Caco-2 (cell line): ENCODE results near the gene DPYSL5. TPM values are rescaled to one million over a fixed set of nuclear protein-coding genes. Genes with fewer than 3 reads are reported as not detected.

Source experiments
- BruUV-seq: library from RNA; stranded (reverse); fragments of 400-500 nt; replicated peaks from 2 replicates; lab custom pipeline; 2021; lab: Mats Ljungman, UMichigan
- CTCF ChIA-PET: fragments of 300-600 bp; sonication (Branson Sonifier 250); formaldehyde crosslinking; loops from one replicate; lab custom pipeline; 2022; ENCODE audit warnings: antibody characterized with exemption; lab: Charles Lee
- POLR2A ChIA-PET: fragments of 300-600 bp; sonication (Branson Sonifier 250); formaldehyde crosslinking; loops from one replicate; lab custom pipeline; 2022; ENCODE audit warnings: antibody characterized with exemption; lab: Charles Lee
- DNase-seq, 2 experiments: peaks; one replicate each; pipeline versions ENCODE4 v3.0.0 to v3.0.0-alpha.2; 2020 to 2022
- H3K27me3 ChIP-seq: replicated peaks from 2 replicates; pipeline ENCODE4 v1.6.0; 2011; ENCODE audit warnings: low read length; ENCODE audit not compliant: control insufficient read depth, insufficient read depth
- H3K36me3 ChIP-seq: 2 replicates; pipeline ENCODE4 v1.5.1; 2011; ENCODE audit warnings: low read length; ENCODE audit not compliant: control insufficient read depth, insufficient read depth
- H3K4me1 ChIP-seq: fragments of 250-450 bp; sonication (Bioruptor Pico); 2 replicates; pipeline ENCODE4 v1.5.1; 2020; ENCODE audit warnings: mild to moderate bottlenecking
- H3K4me3 ChIP-seq: 2 replicates; pipeline ENCODE4 v1.5.1; 2011; ENCODE audit warnings: low read depth, mild to moderate bottlenecking, control low read depth, low read length
- H3K9me3 ChIP-seq: fragments of 250-450 bp; sonication (Bioruptor Pico); 2 replicates; pipeline ENCODE4 v1.5.1; 2020; ENCODE audit warnings: mild to moderate bottlenecking, moderate library complexity
- H3K27ac Mint-ChIP-seq: one replicate; pipeline ENCODE4 v1.8.0; 2022; ENCODE audit warnings: mixed read lengths; ENCODE audit not compliant: unreplicated experiment
- H3K27me3 Mint-ChIP-seq: one replicate; pipeline ENCODE4 v1.8.0; 2022; ENCODE audit warnings: mixed read lengths; ENCODE audit not compliant: insufficient read depth, unreplicated experiment
- H3K36me3 Mint-ChIP-seq: one replicate; pipeline ENCODE4 v1.8.0; 2022; ENCODE audit warnings: mild to moderate bottlenecking, mixed read lengths; ENCODE audit not compliant: insufficient read depth, unreplicated experiment
- H3K4me1 Mint-ChIP-seq: one replicate; pipeline ENCODE4 v1.8.0; 2022; ENCODE audit warnings: low read depth, mixed read lengths; ENCODE audit not compliant: unreplicated experiment
- H3K4me3 Mint-ChIP-seq: one replicate; pipeline ENCODE4 v1.8.0; 2022; ENCODE audit warnings: mild to moderate bottlenecking, moderate library complexity, mixed read lengths; ENCODE audit not compliant: unreplicated experiment
- H3K9me3 Mint-ChIP-seq: one replicate; pipeline ENCODE4 v1.8.0; 2022; ENCODE audit warnings: mixed read lengths; ENCODE audit not compliant: unreplicated experiment
- intact Hi-C: fragments of 100-400 bp; cut with micrococcal nuclease; formaldehyde crosslinking; loops from one replicate; pipeline ENCODE4 v1.10.0; 2022; ENCODE audit not compliant: unreplicated experiment
- total RNA-seq: library from RNA; stranded (reverse); gene quantifications from 2 replicates; pipeline ENCODE4 v1.2.3, GENCODE V29; 2022
- TF ChIP-seq, protein P1 (sequence below), 2 experiments: fragments of 200-600 bp in 1 of 2; IDR thresholded peaks; 1 replicate in 1 of 2; 2 replicates in 1 of 2; pipeline versions ENCODE4 v1.5.1 to v1.8.0; 2011 to 2022; ENCODE audit warnings: antibody characterized with exemption in 1 of 2, control low read depth in 1 of 2, inconsistent platforms in 1 of 2, low read depth in 1 of 2, low read length in 1 of 2, mild to moderate bottlenecking in 1 of 2, moderate library complexity in 1 of 2; ENCODE audit not compliant: insufficient read depth in 1 of 2, severe bottlenecking in 1 of 2, unreplicated experiment in 1 of 2

DPYSL5 gene
- total RNA-seq, 1 experiment from 2014 or later = 2.4 TPM

DNA sequence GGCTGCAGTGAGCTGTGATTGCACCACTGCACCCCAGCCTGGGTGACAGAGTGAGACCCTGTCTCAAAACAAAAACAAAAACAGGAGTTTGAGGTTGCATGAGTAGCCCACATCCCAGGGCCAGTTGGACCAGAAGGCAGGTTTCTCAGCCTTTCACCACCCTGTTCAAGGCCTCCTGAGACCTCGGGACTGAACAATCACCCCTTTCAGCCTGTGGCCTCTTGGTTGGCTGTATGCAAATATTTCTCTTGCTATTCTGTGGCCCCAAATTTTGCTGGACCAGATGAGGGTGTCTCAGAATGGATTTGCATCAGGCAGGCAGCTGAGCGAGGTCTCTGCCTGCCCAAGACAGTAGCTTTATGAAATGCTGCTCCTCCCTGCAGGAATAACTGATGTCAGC, 56.9 kb downstream of the DPYSL5 start:
- no peak overlapping the region for H3K4me3 Mint-ChIP-seq

DNA sequence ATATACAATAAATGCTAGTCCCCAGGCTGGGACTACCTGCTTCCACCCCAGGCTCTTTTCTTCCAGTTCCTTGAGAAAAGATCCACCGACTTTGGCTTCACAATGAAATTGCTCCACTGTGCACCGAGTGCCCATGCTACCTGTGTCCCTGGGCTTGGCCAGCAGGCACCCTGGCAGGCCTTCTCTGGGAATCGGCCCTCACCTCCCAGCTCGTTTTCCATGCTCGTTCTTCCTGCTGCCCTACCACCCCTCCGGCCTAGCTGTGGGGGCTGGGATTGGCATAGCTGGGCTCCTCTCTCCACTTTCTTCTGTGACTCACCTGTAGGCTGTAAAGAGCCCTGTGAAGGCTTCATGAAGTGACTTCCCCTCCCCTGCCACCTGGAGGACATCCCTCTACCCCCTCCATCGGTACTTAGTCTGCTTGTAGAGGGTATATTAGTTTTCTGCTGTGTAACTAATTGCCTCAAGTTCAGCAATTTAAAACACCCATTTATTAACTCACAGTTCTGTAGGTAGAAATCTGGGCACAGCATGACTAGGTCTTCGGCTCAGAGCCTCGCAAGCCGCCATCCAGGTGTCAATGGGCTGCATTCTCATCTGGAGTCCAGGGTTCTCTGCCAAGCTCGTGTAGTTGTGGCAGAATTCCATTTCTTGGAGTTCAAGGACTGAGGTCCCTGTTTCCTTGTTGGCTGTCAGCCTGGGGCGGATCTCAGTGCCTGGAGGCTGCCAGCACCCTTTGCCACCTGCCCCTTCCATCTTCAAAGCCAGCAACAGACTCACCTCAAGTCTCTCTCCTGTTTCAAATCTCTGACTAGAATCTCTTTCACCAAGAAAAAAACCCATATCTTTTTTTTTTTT, 57.6 kb downstream of the DPYSL5 start:
- DNase-seq = no peak
- ChIA-PET POLR2A (no interaction called here), CTCF (interaction anchor here (0.7 to 1.4 kb wide), 3 partner anchors 59 to 1536 kb away, joined by 3 read pairs; no protein-coding TSS in a partner anchor)
- intact Hi-C loops = no loop called here
- H3K36me3 Mint-ChIP-seq = no peaks in the 10 kb centered on the region
- no peaks in the 10 kb centered on the region for H3K27me3 ChIP-seq
- H3K9me3 Mint-ChIP-seq = no peaks in the 10 kb centered on the region
- H3K9me3 ChIP-seq = 0 out of 2 replicates have a peak, but pooled peaks cover 3% of the 10 kb centered on the region
- no peak overlapping the region for H3K4me3 ChIP-seq
- H3K27ac Mint-ChIP-seq = no peak overlapping the region
- H3K4me1 ChIP-seq = no peaks in the 10 kb centered on the region
- no peaks in the 10 kb centered on the region for H3K4me1 Mint-ChIP-seq
- BruUV-seq = no TSS peak
- TF ChIP-seq, protein P1, sequence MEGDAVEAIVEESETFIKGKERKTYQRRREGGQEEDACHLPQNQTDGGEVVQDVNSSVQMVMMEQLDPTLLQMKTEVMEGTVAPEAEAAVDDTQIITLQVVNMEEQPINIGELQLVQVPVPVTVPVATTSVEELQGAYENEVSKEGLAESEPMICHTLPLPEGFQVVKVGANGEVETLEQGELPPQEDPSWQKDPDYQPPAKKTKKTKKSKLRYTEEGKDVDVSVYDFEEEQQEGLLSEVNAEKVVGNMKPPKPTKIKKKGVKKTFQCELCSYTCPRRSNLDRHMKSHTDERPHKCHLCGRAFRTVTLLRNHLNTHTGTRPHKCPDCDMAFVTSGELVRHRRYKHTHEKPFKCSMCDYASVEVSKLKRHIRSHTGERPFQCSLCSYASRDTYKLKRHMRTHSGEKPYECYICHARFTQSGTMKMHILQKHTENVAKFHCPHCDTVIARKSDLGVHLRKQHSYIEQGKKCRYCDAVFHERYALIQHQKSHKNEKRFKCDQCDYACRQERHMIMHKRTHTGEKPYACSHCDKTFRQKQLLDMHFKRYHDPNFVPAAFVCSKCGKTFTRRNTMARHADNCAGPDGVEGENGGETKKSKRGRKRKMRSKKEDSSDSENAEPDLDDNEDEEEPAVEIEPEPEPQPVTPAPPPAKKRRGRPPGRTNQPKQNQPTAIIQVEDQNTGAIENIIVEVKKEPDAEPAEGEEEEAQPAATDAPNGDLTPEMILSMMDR (IDR thresholded peaks at IDR 0.05; ENCODE audit: insufficient read depth in 1 of 2, low read depth in 1 of 2, low read length in 1 of 2, severe bottlenecking in 1 of 2, unreplicated experiment in 1 of 2) = no peak
- H3K36me3 ChIP-seq = no peaks in the 10 kb centered on the region
- peaks cover 20% of the 10 kb centered on the region for H3K27me3 Mint-ChIP-seq
- no peak overlapping the region for H3K4me3 Mint-ChIP-seq

More for the DNA sequence above, 56.9 kb downstream of the DPYSL5 start:
- TF ChIP-seq, protein P1 (IDR thresholded peaks at IDR 0.05; ENCODE audit: insufficient read depth in 1 of 2, low read depth in 1 of 2, low read length in 1 of 2, severe bottlenecking in 1 of 2, unreplicated experiment in 1 of 2) = no peak
- Histone ChIP-seq H3K4me3 (no peak overlapping the region), H3K9me3 (no peaks in the 10 kb centered on the region), H3K4me1 (no peaks in the 10 kb centered on the region), H3K36me3 (no peaks in the 10 kb centered on the region), H3K27me3 (no peaks in the 10 kb centered on the region)
- no peaks in the 10 kb centered on the region for H3K9me3 Mint-ChIP-seq
- H3K4me1 Mint-ChIP-seq = no peaks in the 10 kb centered on the region
- no peak for DNase-seq
- CTCF ChIA-PET = no interaction called here
- H3K36me3 Mint-ChIP-seq = no peaks in the 10 kb centered on the region
- no TSS peak for BruUV-seq
- intact Hi-C loops = no loop called here
- peaks cover 20% of the 10 kb centered on the region for H3K27me3 Mint-ChIP-seq
- no peak overlapping the region for H3K27ac Mint-ChIP-seq
- POLR2A ChIA-PET = no interaction called here

DNA sequence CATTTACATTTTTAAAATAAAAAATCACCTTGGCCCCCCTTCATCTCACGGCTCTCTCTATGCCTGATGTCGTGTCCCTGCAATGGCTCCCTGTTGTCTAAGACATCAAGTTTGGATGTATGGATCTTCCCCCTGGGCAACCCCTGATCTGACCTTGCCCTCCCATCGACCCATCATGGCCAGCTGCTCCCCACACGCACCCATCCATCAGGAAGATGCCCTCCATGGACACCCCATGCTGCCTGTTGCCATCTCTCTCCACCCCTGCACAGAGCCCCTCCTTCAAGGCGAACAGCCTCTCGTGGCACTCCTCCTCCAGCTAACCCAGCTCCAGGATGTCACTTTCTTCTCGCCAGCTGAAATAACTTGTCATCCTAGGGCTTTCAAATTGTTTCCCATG, 59.5 kb downstream of the DPYSL5 start:
- Mint-ChIP-seq H3K27ac (no peak overlapping the region), H3K4me1 (no peaks in the 10 kb centered on the region), H3K9me3 (no peaks in the 10 kb centered on the region), H3K4me3 (no peak overlapping the region), H3K27me3 (peaks cover 16% of the 10 kb centered on the region), H3K36me3 (no peaks in the 10 kb centered on the region)
- no peak overlapping the region for H3K4me3 ChIP-seq
- no peak for DNase-seq
- no TSS peak for BruUV-seq
- no peaks in the 10 kb centered on the region for H3K36me3 ChIP-seq
- H3K27me3 ChIP-seq = no peaks in the 10 kb centered on the region
- TF ChIP-seq, protein P1 (IDR thresholded peaks at IDR 0.05; ENCODE audit: insufficient read depth in 1 of 2, low read depth in 1 of 2, low read length in 1 of 2, severe bottlenecking in 1 of 2, unreplicated experiment in 1 of 2) = no peak
- H3K4me1 ChIP-seq = no peaks in the 10 kb centered on the region
- H3K9me3 ChIP-seq = 0 out of 2 replicates have a peak, but pooled peaks cover 3% of the 10 kb centered on the region
- CTCF ChIA-PET = interaction anchor here (0.6 to 1.4 kb wide), 2 partner anchors 48 to 61 kb away, joined by 3 read pairs; no protein-coding TSS in a partner anchor
- intact Hi-C loops = no loop called here
- POLR2A ChIA-PET = no interaction called here
